Naive B cell (primary cell): Measurements from ENCODE around the gene CACNA1D. TPM values are rescaled to one million over a fixed set of nuclear protein-coding genes. Genes with fewer than 3 reads are reported as not detected.

Source experiments
- ATAC-seq, 2 donors: fragments of 150-1000 bp; cut with Tn5 transposase; 2 replicates each; pipeline ENCODE4 v1.10.0; 2021; ENCODE audit warnings: low read depth in 2 of 2, mild to moderate bottlenecking in 2 of 2, moderate library complexity in 2 of 2
- DNase-seq: peaks from one replicate; pipeline ENCODE4 v3.0.0; 2022
- H3K27ac Mint-ChIP-seq, 6 donors: one replicate each; pipeline ENCODE4 v1.8.0; 2020 to 2022; ENCODE audit warnings: mild to moderate bottlenecking in 6 of 6, mixed read lengths in 6 of 6, moderate library complexity in 5 of 6, inconsistent platforms in 2 of 6
- H3K27me3 Mint-ChIP-seq, 3 donors: one replicate each; pipeline ENCODE4 v1.8.0; 2021 to 2022; ENCODE audit warnings: mixed read lengths in 3 of 3, mild to moderate bottlenecking in 1 of 3
- H3K36me3 Mint-ChIP-seq, 2 donors: one replicate each; pipeline ENCODE4 v1.8.0; 2020 to 2022; ENCODE audit warnings: mixed read lengths in 2 of 2, inconsistent platforms in 1 of 2, mild to moderate bottlenecking in 1 of 2
- H3K4me1 Mint-ChIP-seq, 3 donors: one replicate each; pipeline ENCODE4 v1.8.0; 2020 to 2022; ENCODE audit warnings: mixed read lengths in 3 of 3, inconsistent platforms in 1 of 3, mild to moderate bottlenecking in 1 of 3, moderate library complexity in 1 of 3
- H3K4me3 Mint-ChIP-seq, 8 donors: one replicate each; pipeline ENCODE4 v1.8.0; 2020 to 2022; ENCODE audit warnings: mild to moderate bottlenecking in 8 of 8, mixed read lengths in 8 of 8, moderate library complexity in 8 of 8, inconsistent platforms in 2 of 8
- H3K9me3 Mint-ChIP-seq, 7 donors: one replicate each; pipeline ENCODE4 v1.8.0; 2020 to 2022; ENCODE audit warnings: mixed read lengths in 7 of 7, mild to moderate bottlenecking in 5 of 7, inconsistent platforms in 2 of 7, moderate library complexity in 1 of 7
- polyA plus RNA-seq, 6 donors: library from polyadenylated mRNA; unstranded; fragments of 300-500 nt; fragmentation: Illumina TruSeq; gene quantifications; one replicate each; pipeline ENCODE4 v1.2.3, GENCODE V29; 2021; ENCODE audit warnings: low read depth in 6 of 6

Gene CACNA1D
- polyA plus RNA-seq, 6 donors from 2014 or later = not detected

DNA sequence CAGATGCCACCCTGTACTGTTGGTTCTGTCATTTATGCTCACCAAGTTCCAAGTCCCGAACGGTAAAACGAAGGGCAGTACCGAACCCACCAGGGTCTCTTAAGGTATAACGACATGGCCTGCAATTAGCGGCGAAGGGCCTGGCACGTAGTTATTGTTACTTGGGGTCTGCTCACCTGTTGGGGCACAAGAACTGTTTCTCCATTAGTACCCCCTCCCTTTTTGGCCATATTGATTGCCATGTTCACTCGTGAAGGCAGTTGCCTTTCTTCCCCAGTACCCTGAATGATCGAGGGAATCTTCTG is 352.4 kb downstream of the CACNA1D start:
- DNase-seq (no peak), ATAC-seq (no peak)
- Mint-ChIP-seq H3K36me3 (no peaks in the 10 kb centered on the region), H3K27ac (peak overlapping the region in 1 of 6 donors; percentile 42), H3K27me3 (peaks cover 43 to 73% (median 69%) of the 10 kb centered on the region in 3 donors), H3K4me1 (peaks cover 10 to 23% (median 16%) of the 10 kb centered on the region in 3 donors), H3K9me3 (no peaks in the 10 kb centered on the region), H3K4me3 (peak overlapping the region; percentile 70 to 88 (median 72))

DNA sequence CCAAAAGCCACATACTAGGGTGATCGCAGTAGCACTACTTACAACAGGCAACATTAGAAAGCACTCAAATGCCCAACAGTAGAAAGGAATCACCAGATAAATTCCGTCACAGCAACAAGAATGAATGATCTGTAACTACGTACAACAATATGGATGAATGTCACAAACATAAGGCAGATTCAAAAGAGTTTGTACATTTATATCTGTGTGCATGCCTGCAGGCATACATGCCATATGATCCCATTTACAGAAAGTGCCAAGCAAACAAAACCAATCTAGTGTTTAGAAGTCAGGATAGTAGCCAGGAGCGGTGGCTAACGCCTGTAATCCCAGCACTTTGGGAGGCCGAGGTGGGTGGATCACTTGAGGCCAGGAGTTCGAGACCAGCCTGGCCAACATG is 355.5 kb downstream of the CACNA1D start:
- Mint-ChIP-seq H3K9me3 (no peaks in the 10 kb centered on the region), H3K4me1 (peaks cover 4 to 6% (median 5%) of the 10 kb centered on the region in 3 donors)
- DNase-seq = no peak

DNA sequence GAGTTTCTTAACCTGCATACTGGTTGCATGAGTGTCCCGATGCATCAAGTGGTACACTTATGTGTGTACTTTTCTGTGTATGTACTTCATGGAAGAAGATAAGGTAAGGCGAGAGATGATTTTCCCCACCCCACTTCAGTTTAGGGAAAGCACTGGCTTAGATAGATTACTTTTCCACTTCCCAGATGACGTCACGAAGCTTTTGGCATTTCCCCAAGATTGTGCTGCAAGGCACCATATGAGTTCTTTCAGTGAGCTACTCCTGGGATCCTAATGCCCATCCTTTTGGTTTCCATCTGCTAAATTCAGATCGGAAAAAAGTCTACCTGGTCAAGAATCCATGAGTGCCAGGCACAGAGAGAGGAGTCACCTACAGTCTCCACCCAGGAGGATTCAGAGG is 356.5 kb downstream of the CACNA1D start:
- no peak for ATAC-seq
- Mint-ChIP-seq H3K27ac (no peak overlapping the region), H3K36me3 (no peaks in the 10 kb centered on the region), H3K4me3 (no peak overlapping the region), H3K27me3 (peaks cover 19 to 40% (median 34%) of the 10 kb centered on the region in 3 donors), H3K9me3 (no peaks in the 10 kb centered on the region), H3K4me1 (peaks cover 0 to 4% (median 0%) of the 10 kb centered on the region in 3 donors)
- no peak for DNase-seq

More for the DNA sequence above, 355.5 kb downstream of the CACNA1D start:
- Mint-ChIP-seq H3K36me3 (no peaks in the 10 kb centered on the region), H3K4me3 (no peak overlapping the region), H3K27ac (no peak overlapping the region), H3K27me3 (peaks cover 24 to 44% (median 42%) of the 10 kb centered on the region in 3 donors)
- no peak for ATAC-seq

DNA sequence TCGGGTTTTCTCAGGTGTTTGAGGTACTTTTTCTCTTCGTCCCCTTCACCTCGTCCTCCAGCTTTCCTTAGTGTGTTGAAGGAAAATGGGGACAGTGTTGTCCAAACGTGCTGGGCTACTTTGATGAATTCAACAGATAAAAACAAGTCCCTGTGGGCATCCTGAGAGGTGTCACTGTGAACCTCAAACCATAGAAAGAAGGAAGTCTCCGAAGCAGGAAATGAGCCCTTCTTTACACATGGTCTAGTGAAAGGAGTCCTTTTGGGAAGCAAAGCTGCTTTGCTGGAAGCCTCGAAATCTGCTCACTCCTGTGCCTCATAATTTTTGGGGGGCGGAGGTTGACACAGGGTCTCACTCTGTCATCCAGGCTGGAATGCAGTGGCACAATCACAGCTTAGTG is 362.6 kb downstream of the CACNA1D start:
- H3K4me1 Mint-ChIP-seq = peaks cover 0 to 14% (median 7%) of the 10 kb centered on the region in 3 donors
- H3K9me3 Mint-ChIP-seq = no peaks in the 10 kb centered on the region
- no peak overlapping the region for H3K4me3 Mint-ChIP-seq
- H3K27ac Mint-ChIP-seq = peak overlapping the region in 3 of 6 donors; percentile 29 to 44 (median 39)
- H3K36me3 Mint-ChIP-seq = peaks cover 2 to 4% of the 10 kb centered on the region in 2 donors
- no peak for ATAC-seq
- no peaks in the 10 kb centered on the region for H3K27me3 Mint-ChIP-seq
- DNase-seq = no peak

DNA sequence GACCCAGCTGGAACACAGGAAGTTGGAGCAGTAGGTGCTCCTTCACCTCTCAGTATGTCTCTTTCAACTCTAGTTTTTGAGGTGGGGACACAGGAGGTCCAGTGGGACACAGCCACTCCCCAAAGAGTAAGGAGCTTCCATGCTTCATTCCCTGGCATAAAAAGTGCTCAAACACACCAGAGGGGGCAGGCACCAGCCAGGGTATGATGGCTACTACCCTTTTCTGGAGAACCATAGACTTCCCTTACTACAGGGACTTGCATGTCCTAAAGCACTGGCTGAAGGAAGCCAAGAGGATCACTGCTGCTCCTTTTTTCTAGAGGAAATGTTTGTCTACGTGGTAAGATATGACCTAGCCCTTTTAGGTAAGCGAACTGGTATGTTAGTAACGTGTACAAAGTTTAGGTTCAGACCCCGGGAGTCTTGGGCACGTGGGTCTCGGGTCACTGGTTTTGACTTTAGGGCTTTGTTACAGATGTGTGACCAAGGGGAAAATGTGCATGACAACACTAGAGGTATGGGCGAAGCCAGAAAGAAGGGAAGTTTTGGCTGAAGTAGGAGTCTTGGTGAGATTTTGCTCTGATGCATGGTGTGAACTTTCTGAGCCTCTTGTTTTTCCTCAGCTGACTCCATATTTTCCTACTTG is 363.8 kb downstream of the CACNA1D start:
- H3K27ac Mint-ChIP-seq = peak overlapping the region in 2 of 6 donors; percentile 12 to 76
- no peaks in the 10 kb centered on the region for H3K9me3 Mint-ChIP-seq
- H3K27me3 Mint-ChIP-seq = no peaks in the 10 kb centered on the region
- H3K4me1 Mint-ChIP-seq = peaks cover 0 to 16% (median 7%) of the 10 kb centered on the region in 3 donors
- H3K36me3 Mint-ChIP-seq = peaks cover 8% of the 10 kb centered on the region in 2 donors
- ATAC-seq = no peak
- H3K4me3 Mint-ChIP-seq = no peak overlapping the region
- no peak for DNase-seq

DNA sequence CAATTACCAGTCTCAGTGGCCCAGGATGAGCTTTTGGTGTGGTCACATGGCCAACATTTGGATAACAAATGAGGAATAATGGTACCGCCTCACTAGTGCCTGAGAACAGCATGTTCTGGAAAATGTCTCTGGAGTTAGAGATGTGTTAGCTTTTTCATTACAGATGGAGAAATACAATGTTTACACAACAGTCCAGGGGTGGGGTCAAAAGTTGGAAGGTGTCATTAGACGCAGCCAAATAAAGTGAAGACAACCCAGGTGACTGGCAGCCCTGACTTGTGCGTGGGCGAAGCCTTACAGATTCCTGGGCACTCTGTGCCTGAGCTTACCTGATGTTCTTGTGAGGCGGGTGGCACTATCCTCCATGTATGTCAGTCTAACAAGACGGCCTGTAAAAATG is 364.8 kb downstream of the CACNA1D start:
- H3K4me1 Mint-ChIP-seq = peaks cover 0 to 17% (median 7%) of the 10 kb centered on the region in 3 donors
- DNase-seq (no peak), ATAC-seq (no peak)
- no peaks in the 10 kb centered on the region for H3K27me3 Mint-ChIP-seq
- no peak overlapping the region for H3K4me3 Mint-ChIP-seq
- H3K36me3 Mint-ChIP-seq = peaks cover 8% of the 10 kb centered on the region in 2 donors
- H3K27ac Mint-ChIP-seq = peak overlapping the region in 1 of 6 donors; percentile 60
- H3K9me3 Mint-ChIP-seq = no peaks in the 10 kb centered on the region

DNA sequence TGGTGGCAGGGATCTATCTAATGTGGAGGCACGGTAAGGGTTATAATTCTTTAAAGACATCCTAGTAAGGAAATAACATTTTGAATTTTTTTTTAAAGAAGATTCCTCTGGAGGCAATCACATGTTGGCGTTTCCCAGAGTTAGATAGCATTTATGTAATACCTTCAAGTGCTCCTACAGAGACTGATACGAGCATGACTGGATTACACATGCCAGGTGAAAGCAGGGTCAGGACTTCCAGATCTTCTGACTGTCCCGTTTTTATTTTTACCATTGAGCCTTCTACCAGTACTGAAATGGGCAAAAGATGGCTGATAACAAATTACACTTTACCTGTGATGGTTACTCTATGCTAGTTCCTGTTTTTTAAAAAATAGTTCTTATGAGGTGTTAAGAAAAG is 365.8 kb downstream of the CACNA1D start:
- Mint-ChIP-seq H3K4me3 (no peak overlapping the region), H3K36me3 (peaks cover 14% of the 10 kb centered on the region in 2 donors), H3K27ac (no peak overlapping the region), H3K27me3 (no peaks in the 10 kb centered on the region), H3K4me1 (peaks cover 0 to 20% (median 7%) of the 10 kb centered on the region in 3 donors), H3K9me3 (no peaks in the 10 kb centered on the region)
- no peak for DNase-seq
- ATAC-seq = no peak

DNA sequence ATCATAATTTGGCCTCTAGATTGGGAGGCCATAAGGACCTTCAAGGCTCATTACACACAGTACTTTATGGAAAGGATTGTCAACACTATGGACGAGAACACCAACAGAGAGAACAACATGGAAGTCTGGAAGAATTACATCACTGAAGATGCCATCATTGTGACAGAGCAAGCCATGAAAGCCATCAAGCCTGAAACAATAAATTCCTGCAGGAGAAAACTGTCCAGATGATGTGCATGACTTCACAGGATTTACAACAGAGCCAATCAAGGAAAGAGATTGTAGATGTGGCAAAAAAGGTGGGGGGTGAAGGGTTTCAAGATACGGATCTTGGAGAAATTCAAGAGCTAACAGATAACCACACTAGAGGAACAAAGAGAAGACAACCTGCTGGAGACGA is 367.8 kb downstream of the CACNA1D start:
- H3K4me1 Mint-ChIP-seq = peaks cover 0 to 17% (median 4%) of the 10 kb centered on the region in 3 donors
- no peak overlapping the region for H3K4me3 Mint-ChIP-seq
- no peak for DNase-seq
- no peak for ATAC-seq
- peaks cover 14 to 15% of the 10 kb centered on the region in 2 donors for H3K36me3 Mint-ChIP-seq
- H3K27me3 Mint-ChIP-seq = no peaks in the 10 kb centered on the region
- peak overlapping the region in 2 of 6 donors; percentile 45 to 80 for H3K27ac Mint-ChIP-seq
- H3K9me3 Mint-ChIP-seq = no peaks in the 10 kb centered on the region

DNA sequence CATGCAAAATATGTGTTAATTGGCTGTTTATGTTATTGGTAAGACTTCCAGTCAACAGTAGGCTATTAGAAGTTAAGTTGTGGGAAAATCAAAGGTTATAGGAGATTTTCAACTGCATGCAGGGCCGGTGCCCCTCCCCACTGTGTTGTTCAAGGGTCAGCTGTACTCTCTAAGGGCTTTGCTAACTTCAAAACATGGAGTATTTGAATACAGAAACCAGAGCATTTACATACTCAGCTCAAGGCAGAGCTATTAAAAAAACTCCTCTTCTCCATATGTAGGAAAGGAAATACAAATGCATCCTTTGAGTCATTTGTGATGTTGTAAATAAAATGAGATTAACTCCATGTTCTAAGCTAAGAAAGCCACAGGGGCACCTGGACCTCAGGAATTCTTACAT is 368.7 kb downstream of the CACNA1D start:
- H3K4me3 Mint-ChIP-seq = no peak overlapping the region
- H3K27me3 Mint-ChIP-seq = no peaks in the 10 kb centered on the region
- peaks cover 0 to 14% (median 3%) of the 10 kb centered on the region in 3 donors for H3K4me1 Mint-ChIP-seq
- H3K36me3 Mint-ChIP-seq = peaks cover 21 to 23% of the 10 kb centered on the region in 2 donors
- DNase-seq = no peak
- no peak for ATAC-seq
- no peaks in the 10 kb centered on the region for H3K9me3 Mint-ChIP-seq
- no peak overlapping the region for H3K27ac Mint-ChIP-seq

Other genes starting within 250 kb of the CACNA1D start
- 10 to 100 TPM; 33.0 to 52.9 (median 45.9) TPM for gene TKT, start 238.6 kb upstream of the CACNA1D start, polyA plus RNA-seq
- gene DCP1A, start 147.1 kb upstream of the CACNA1D start, polyA plus RNA-seq = 10 to 100 TPM; 55.7 to 95.6 (median 80.8) TPM